HG02885 (cell line): ENCODE results near the gene ASB10.

ENCODE experiments used
- ATAC-seq: cut with Tn5 transposase; IDR thresholded peaks from one replicate; pipeline ENCODE4 v1.9.1; 2021; ENCODE audit warnings: mild to moderate bottlenecking; ENCODE audit not compliant: unreplicated experiment, poor library complexity

ASB10 gene, protein sequence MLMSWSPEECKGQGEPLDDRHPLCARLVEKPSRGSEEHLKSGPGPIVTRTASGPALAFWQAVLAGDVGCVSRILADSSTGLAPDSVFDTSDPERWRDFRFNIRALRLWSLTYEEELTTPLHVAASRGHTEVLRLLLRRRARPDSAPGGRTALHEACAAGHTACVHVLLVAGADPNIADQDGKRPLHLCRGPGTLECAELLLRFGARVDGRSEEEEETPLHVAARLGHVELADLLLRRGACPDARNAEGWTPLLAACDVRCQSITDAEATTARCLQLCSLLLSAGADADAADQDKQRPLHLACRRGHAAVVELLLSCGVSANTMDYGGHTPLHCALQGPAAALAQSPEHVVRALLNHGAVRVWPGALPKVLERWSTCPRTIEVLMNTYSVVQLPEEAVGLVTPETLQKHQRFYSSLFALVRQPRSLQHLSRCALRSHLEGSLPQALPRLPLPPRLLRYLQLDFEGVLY

DNA sequence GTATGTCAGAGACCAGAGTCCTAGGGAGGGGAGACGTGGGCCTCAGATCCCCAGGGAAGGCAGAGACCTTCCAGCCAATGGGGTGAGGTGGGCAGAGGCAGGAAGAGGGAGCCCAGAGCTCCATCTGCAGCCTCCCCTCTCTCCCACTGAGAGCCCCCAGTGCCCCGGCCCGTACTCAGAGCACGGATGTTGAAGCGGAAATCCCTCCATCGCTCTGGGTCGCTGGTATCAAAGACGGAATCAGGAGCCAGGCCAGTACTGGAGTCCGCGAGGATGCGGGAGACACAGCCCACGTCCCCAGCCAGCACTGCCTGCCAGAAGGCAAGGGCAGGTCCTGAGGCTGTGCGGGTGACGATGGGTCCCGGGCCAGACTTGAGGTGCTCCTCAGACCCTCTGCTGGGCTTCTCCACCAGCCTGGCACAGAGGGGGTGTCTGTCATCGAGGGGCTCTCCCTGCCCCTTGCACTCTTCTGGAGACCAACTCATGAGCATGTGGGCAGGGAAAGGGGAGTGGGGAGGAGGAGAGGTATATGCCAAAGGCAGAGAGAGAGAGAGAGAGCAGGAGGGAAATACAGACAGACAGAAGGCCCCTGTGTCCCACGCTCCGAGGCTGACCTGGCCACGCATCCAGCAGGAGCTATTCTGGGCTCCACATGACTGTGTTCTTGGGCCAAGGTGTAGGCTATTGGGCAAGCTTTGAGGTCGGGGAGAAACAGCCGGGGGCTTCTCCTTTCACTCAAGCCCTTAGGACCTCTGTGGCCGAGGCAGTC, at the start of gene ASB10:
TSS of gene ASB10 (minus strand) at position 611 of the 769 bp plus-strand sequence. CDS start at position 491, 120 bp downstream.
- no peak for ATAC-seq

DNA sequence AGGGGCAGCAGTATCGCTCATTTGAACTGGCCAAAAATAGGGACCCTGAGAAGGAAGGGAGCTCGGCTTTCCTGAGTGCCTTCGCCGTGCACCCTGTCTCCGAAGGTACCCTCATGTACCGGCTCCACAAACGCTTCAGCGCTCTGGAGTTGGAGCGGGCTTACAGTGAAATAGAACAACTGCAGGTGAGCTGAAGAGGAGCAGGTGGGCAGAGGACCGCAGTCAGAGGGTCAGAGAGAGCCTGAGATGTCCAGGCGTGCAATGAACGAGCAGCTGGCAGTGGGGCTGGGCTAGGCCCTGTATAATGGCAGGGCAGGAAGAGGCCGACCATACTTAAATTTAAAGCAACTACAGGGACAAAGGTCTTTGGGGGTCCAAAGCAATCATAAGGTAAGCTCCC, 49.4 kb upstream of the ASB10 start:
- no peak for ATAC-seq

DNA sequence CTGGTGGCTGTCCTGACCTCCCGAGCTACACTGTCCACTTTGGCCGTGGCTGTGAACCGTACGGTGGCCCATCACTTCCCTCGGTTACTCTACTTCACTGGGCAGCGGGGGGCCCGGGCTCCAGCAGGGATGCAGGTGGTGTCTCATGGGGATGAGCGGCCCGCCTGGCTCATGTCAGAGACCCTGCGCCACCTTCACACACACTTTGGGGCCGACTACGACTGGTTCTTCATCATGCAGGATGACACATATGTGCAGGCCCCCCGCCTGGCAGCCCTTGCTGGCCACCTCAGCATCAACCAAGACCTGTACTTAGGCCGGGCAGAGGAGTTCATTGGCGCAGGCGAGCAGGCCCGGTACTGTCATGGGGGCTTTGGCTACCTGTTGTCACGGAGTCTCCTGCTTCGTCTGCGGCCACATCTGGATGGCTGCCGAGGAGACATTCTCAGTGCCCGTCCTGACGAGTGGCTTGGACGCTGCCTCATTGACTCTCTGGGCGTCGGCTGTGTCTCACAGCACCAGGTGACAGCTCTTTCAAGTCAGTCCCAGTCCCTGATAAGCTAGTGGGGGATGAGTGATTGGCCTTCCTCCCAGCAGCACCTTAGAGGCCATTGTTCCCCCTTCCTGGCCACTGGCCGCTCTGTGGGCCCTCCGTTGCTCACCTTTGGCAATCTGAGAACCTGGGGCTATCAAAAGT, 48.2 kb upstream of the ASB10 start:
- no peak for ATAC-seq

DNA sequence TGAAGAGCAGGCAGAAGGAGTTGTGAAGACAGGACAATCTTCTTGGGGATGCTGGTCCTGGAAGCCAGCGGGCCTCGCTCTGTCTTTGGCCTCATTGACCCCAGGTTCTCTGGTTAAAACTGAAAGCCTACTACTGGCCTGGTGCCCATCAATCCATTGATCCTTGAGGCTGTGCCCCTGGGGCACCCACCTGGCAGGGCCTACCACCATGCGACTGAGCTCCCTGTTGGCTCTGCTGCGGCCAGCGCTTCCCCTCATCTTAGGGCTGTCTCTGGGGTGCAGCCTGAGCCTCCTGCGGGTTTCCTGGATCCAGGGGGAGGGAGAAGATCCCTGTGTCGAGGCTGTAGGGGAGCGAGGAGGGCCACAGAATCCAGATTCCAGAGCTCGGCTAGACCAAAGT, 46.8 kb upstream of the ASB10 start:
- no peak for ATAC-seq

DNA sequence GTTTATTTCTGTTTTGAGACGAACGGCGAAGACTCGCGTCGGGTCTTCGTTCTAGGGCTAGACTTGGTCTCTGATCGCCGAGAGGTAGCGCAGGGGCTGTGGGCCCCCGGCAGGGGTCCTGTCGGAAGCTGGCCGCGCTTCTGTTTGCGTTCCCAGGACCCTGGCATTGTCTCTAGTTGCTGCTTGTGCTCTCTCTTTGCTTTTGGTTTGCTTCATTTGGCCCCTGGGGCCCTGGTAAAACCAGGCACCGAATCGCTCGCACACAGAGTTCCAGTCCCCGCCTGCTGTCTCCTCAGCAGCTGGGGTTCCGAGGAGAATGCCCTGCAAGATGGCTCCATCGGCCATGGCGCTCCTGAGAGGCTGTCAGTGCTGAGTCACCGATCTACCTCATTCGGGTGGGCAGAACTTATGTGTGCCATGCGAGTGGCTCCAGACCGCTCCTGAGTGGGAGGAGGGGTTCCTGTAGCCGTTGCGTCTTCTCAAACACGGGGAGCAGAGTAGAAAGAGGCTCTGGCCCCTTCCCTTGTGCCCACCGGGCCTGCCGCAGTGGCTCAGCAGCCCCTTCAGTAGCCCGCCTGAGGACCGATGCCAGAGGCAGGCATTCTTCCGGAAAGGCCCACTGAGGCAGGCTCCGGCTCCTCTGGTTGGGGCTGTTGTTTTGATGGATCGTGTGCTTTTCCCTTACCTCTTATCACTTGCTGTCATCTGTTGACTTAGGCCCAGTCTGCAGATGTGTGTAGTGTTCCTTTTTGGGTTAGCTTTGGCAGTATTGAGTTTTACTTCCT, 46.1 kb upstream of the ASB10 start:
- ATAC-seq = peak; percentile 35

DNA sequence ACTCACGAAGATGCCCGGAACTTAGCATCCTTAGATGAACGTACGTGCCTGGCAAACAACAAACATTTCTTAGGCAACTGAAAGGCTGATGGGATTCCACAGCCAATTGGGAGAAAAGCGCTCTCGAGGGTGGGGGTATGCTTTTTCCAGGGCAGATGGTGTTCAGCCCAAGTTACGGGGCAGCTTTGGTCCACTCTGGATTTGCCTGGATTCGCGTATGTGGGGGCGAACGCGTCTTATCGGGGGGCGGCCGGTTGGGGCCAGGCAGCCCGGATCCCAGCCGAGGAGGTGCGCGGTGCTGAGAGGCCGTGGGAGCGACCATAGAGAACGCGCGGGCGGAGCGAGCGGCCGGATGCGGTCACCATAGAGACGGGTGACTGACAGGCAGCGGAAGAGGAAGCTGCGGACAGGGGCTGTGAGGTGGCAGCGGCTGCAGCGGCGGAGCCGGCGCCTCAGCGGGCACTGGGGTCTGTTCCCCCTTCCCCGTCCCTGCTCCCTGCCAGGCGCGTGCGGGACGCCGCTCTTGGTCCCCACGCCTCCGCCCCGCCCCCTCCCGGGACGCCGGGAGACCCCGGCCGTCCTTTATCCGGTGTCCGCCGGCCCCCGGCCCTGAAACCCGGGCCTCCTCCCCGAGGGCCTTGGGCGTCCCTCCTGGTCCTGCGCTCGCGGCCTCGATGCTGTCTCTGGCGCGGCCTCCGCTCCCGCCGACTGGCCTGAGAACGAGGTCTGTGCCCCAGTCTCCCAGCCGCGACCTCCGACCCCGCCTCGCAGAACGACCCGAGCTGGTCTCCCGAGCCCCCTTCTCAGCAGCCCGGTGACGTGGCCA, 45.3 kb upstream of the ASB10 start, which contains the start of gene CHPF2:
TSS of gene CHPF2 (plus strand) at position 393 of the 826 bp plus-strand sequence. CDS start 1,529 bp downstream, outside the sequence.
- ATAC-seq = peak; percentile 99

DNA sequence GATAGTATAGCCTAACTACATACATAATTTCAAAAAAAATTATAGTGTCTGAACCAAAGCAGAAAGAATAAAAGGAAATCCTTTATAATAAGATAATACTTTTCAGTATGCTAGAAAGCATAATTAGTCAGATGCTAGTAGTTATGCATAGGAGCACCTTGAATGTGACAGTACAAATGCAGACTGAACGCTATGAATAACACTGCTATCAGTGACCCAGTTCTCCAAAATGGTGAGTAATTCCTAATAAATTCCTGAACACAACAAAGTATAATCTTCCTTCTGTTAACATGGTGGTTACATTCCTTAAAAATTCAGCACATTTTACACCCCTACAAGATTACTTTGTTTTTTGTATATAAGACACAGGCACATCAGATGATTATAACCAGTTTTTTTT, 44.0 kb upstream of the ASB10 start:
- no peak for ATAC-seq

DNA sequence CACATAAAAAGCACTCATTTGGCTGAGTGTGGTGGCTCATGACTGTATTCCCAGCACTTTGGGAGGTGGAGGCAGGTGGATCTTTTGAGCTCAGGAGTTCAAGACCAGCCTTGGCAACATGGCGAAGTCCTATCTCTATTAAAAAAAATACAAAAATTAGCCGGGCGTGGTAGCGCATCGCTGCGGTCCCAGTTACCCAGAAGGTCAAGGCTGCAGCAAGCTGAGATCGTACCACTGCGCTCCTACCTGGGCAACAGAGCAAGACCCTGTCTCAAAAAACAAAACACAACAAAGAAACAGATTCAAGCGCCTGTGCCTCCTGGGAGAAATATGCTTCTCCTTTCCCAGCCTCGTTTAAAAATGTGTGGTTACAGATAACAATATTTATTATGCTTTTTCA, 42.2 kb upstream of the ASB10 start:
- no peak for ATAC-seq

DNA sequence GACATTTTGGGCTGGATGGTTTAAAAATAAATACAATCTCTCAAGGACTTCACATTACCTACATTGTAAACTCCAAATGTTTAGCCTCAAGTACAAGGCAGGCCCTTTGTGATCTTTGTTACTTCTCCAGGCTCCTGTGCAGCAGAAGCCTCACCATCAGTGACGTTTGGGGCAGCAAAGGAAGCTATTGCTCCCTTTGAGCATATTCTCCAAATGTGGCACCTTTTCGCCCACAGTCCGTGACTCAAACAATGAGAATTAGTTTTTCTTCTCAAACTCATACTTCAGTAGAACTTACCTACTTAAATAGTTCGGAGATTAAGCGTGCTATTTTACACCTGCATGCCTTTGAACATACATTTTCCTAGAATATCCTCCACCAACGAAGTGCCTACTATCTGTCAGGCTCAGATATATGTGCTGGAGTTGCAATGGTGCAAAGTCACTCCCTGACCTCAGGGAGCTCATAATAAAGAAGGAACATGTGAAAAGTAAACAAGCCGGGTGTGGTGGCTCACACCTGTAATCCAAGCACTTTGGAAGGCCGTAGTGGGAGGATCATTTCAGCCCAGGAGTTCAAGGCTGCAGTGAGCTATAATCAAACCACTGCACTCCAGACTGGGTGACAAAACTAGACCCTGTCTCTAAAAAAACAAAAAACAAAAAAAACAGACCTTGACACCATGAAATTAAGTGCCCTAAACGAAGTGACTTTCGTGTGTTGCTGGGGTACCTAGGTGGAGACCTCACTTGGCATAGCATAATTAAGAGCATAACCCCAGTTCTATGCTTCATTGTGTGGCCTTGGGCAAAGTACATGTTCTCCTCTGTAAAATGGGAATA, 41.2 kb upstream of the ASB10 start:
- no peak for ATAC-seq

DNA sequence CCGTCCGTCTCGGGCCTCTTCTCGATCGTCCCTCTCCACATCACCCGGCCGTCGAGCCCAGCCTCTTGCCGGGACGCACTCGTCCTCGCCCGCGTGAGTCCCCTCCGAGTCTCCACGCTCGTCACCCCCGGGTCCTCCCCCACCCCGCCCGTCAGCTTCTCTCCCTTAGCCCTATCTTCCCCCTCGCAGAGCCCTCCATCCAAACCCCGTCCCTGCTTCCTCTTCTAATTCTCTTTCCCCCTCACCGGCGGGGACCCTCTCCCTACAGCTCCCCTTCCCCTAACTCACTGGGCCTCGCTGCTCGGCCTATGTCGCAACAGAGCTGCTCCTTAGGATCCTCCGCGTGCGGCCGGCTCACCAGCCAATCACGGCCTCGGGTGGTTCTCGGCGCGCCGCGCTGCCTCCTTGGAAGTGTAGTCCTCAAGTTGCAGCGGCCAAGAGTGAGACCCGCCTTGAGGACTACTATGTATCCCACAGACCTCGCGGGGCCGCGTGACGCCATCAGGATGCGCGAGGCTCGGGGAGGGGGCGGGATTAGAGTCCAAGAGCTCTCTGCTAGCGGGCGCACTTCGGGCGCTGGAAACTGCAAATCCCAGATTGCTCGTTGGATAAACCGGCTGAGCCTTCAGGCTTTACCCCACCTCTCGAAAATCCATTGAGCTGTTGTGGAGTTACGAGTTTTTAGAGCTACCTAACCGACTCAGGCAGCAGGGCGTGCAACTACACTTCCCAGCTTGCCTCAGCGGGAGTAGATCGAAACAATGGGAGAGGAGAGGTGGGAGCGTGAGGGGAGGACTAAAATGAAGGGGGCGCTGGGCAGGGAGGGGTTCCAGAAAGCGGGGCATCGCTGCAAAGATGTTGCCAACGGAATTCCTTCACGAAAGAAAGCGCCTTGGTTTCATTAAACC, 40.1 kb upstream of the ASB10 start, which contains the start of gene ABCF2:
TSS of gene ABCF2 (minus strand) at position 331 of the 908 bp plus-strand sequence. CDS start 747 bp downstream, outside the sequence.
- ATAC-seq = peak; percentile 100

DNA sequence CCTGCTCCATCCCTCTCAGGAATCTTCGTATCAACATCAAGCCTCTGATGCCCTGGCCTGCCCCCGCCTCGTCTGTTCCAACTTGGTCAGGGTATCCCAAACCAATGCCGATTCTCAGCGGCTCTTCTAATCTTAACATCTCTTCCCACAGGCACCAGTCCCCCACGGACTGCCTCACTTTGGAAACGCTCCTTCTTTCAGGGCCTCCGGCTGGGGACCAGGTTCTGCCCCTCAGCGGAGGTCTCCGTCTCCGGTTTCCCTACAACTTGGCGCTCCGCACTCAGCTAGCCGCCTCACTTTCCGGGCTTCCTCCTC, 39.5 kb upstream of the ASB10 start:
- ATAC-seq = no peak

DNA sequence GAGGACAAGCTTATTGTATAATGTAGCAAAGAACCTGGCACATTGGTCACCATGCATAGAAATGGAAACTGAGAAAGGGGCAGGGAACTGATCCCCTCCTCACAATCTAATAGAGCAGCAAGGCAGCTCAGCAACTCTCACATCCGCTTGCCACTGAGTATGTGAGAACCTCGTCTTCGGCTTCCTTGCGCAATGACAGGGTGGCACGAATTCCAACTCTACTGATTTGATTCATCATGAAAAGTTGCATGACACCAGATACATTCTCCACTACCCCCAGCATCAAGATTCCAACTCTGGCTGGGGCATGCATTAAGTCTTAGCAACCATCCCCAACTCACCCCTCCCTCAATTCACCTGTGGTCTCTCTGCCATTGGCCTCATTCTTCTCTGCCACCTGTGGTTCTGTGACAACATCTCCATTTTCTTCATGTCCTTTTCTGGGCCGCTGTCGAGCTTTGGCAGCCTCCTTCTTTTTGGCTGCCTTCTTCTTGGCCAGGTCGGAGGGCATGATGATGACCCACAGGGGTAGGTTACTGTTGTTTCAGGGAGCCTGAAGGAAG, 39.0 kb upstream of the ASB10 start:
- no peak for ATAC-seq

DNA sequence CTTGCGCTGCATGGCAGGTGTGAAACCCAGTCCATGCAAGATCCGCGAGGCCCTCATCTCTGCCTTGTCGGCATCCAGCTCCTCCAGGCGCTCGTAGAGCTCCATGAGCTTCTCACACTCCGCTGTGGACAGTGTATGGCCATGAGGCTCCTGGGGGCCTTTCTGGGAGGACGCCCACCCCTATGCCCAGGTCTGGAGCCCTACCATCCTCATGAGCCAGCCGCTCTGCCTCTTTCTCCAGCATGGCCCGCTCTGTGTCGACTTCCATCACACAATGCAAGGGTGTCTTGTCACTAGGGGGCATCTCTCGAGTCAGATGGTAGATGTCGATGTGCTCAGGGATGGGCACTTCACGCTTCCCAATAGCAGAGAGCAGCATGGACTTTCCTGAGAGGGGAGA, 36.7 kb upstream of the ASB10 start:
- ATAC-seq = no peak

DNA sequence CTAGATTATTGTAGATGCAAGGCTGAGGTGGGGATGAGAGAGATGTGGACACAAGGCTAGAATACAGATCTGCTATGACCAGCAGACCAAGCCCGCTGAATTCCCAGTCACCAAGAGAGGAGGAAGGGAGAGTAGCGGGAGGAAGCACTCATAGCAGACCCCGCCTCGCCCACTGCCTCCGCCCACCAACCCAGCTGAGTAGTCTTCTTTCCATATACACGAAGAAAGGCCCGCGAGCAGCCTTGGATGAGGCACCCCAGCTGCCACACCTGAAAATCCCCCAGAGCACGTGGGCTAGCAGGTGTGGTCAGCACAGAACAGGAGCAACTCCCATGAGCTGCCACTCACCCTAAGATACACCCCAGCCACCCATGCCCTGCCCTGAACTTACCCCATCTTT, 31.1 kb upstream of the ASB10 start:
- ATAC-seq = no peak

DNA sequence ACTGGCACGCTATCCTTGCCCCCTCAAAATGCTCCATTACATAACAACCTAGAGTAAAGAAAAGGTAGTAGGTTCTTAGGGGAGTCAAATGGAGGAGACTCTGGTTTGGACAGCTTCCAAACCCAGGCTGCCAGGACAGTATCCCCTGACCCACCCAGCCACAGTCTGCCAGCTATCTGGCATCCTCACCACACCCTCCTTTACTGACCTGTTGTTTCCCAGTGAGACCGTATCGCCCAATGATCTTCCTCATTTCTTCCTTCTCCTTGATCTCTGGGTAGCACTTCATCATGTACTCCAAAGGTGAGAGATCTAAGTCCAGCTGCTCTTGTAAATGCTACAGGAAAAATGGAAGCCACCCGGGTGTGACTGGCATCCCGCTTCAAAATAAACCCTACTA, 28.3 kb upstream of the ASB10 start:
- no peak for ATAC-seq

DNA sequence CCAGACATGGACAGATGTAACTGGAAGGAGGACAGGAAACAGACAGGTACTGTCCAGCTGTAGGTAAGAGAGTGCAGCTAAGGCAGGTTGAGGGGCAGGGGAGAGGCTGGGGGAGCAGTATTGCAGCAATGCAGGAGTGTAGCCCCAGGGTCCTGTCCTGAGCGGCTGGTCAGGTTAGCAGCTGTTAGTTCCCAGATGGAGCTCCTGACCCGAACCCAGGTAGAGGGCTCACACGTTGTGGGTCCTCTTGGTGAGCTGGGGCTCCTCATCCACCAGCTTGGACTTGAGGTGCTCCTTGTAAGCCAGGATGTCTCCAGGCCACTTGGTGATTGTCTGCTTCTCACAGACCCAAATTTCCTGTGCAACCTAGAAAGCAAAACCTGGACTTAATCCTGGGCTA, 26.8 kb upstream of the ASB10 start:
- ATAC-seq = no peak

DNA sequence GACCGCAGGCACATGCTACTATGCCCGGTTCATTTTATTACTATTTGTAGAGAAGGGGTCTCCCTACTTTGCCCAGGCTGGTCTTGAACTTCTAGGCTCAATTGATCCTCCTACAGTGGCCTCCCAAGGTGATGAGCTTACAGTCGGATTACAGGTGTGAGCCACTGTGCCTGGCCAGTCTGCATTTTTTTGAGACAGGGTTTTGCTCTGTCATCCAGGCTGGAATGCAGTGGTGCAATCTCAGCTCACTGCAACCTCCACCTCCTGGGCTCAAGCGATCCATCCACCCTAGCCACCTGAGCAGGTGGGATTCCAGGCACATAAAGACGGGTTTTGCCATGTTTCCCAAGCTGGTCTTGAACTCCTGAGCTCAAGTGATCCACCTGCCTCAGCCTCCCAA, 25.6 kb upstream of the ASB10 start:
- no peak for ATAC-seq
